Bronchial epithelial cell (primary cell): ENCODE measurements around the gene TFEB. TPM values are rescaled to one million over a fixed set of nuclear protein-coding genes. Genes with fewer than 3 reads are reported as not detected.
A peak's percentile ranks its signal among the peaks of the same experiment; 100 is the strongest.

ENCODE experiments used
- DNase-seq: peaks from one replicate; pipeline ENCODE4 v3.0.0-alpha.2; 2010; ENCODE audit warnings: low read depth
- FAIRE-seq: peaks from 2 replicates; lab custom pipeline; 2011; peaks lifted over from hg19 to GRCh38; lab: Jason Lieb, UNC
- H3K27me3 ChIP-seq: 2 replicates; pipeline ENCODE4 v1.5.1; 2011; ENCODE audit warnings: low read length; ENCODE audit not compliant: control insufficient read depth, insufficient read depth
- H3K36me3 ChIP-seq: 2 replicates; pipeline ENCODE4 v1.5.1; 2011; ENCODE audit warnings: low read length; ENCODE audit not compliant: control insufficient read depth, insufficient read depth
- H3K4me3 ChIP-seq: 2 replicates; pipeline ENCODE4 v1.5.1; 2011; ENCODE audit warnings: mild to moderate bottlenecking, low read depth, low read length, control low read depth
- total RNA-seq: library from RNA; depleted of rRNA; stranded (reverse); fragments of >200 nt; gene quantifications from 2 replicates; pipeline ENCODE4 v1.2.1, GENCODE V29; 2014
- TF ChIP-seq, protein P1 (sequence below): IDR thresholded peaks from 2 replicates; pipeline ENCODE4 v1.5.1; 2011; ENCODE audit warnings: mild to moderate bottlenecking, moderate library complexity, low read length, control low read depth, inconsistent platforms; ENCODE audit not compliant: insufficient read depth, severe bottlenecking

Gene TFEB
- total RNA-seq, 1 donor from 2014 or later, result 6.8 TPM

DNA sequence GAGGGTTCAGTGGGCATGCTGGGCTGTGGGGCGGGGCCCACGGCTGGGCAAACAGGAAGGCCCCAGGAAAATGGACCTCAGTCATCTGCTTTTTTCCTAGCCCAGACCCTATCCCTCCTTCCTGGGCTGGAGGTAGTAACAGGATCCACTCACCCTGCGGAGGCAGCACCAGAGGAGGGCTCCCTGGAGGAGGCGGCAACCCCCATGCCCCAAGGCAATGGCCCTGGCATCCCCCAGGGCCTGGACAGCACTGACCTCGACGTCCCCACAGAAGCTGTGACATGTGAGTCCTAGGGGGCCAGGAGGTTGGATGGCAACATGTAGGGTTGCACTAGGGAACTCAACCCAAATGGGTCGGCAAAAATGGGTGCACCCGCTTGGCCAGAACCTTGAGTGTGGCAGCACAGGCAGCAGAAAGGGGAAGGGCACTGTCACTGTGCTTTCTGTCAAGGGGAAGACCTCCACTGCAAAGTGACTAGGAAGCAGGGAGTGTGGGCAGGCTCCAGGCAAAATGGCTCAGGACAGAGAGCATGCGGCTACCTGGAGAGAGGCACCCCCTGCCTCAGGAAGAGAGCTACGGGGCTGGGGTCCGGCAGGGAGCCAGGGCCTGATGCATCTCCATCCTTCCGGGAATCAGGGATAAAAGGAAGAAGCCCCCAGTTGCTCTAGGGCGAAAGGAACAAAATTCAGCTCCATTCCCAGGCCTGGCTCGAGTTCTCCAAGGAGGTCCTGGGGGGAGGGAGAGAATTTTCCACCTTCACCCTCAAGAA lies 89.2 kb downstream of the TFEB start:
- Histone ChIP-seq H3K36me3 (peaks cover 34% of the 10 kb centered on the region), H3K27me3 (no peaks in the 10 kb centered on the region), H3K4me3 (no peak overlapping the region)
- DNase-seq (no peak), FAIRE-seq (no peak)
- TF ChIP-seq, protein P1, sequence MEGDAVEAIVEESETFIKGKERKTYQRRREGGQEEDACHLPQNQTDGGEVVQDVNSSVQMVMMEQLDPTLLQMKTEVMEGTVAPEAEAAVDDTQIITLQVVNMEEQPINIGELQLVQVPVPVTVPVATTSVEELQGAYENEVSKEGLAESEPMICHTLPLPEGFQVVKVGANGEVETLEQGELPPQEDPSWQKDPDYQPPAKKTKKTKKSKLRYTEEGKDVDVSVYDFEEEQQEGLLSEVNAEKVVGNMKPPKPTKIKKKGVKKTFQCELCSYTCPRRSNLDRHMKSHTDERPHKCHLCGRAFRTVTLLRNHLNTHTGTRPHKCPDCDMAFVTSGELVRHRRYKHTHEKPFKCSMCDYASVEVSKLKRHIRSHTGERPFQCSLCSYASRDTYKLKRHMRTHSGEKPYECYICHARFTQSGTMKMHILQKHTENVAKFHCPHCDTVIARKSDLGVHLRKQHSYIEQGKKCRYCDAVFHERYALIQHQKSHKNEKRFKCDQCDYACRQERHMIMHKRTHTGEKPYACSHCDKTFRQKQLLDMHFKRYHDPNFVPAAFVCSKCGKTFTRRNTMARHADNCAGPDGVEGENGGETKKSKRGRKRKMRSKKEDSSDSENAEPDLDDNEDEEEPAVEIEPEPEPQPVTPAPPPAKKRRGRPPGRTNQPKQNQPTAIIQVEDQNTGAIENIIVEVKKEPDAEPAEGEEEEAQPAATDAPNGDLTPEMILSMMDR, result no peak

DNA sequence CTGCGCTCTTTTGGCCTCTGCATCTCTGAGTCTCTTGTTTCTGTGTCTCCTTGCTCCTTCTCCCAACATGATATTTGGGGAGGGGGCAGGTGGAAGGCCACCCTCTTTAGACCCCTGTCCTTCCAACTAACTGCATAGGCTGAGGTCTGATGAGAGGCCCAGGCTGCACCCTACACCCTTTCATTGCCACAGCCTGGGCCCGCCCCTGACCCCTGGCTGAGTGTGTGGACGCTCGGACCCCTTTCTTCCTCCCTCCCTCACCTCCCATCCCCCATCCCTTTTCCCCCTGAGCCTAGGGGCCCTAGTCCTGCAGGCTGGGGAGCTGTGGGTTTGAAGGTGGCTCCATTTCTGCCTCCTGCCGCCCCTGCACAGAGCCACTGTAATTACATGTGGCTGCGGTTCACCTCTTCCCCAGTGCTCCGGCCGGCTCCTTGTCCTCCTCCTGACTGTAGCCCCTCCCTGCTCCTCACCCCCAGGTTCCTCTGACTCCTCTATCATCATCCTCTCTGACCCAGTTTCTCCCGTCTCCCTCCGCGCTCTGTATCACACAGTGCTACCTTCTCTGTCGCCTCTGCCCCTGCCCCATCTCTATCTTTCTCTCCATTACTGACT lies 90.3 kb downstream of the TFEB start:
- DNase-seq, result no peak
- H3K27me3 ChIP-seq, result no peaks in the 10 kb centered on the region
- H3K36me3 ChIP-seq, result peaks cover 30% of the 10 kb centered on the region
- H3K4me3 ChIP-seq, result no peak overlapping the region
- FAIRE-seq, result no peak
- TF ChIP-seq, protein P1, result no peak

DNA sequence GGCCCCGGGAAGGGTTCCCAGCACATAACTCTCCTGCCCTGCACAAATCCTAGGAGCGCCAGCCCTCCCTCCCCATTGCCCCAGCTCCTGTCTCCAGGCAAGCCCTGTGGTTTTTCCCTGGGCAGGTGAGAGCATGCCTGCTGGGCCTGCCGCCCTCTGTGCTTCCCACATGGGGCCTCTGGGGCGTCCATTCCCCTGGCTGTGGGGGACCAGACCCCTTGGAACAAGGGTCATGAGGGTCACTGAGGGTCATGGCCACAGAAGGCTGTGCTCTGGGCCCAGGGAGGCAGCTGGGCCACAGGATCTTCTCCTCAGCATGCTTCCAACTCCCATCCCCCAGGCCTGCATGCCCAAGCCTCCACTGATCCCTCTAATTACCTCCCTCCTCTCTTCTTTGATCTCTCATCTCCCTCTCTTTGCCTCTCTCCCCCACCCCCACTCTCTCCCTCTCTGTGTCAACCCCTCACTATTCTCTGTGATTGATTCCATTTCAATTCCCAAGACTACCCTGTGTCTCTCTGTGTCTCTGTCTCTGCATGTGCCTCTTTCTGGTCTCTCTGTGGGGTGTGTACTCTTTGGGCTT lies 91.0 kb downstream of the TFEB start:
- TF ChIP-seq, protein P1, result no peak
- H3K27me3 ChIP-seq, result no peaks in the 10 kb centered on the region
- H3K36me3 ChIP-seq, result peaks cover 29% of the 10 kb centered on the region
- FAIRE-seq (peak; percentile 60), DNase-seq (peak; percentile 61)
- no peak overlapping the region for H3K4me3 ChIP-seq

DNA sequence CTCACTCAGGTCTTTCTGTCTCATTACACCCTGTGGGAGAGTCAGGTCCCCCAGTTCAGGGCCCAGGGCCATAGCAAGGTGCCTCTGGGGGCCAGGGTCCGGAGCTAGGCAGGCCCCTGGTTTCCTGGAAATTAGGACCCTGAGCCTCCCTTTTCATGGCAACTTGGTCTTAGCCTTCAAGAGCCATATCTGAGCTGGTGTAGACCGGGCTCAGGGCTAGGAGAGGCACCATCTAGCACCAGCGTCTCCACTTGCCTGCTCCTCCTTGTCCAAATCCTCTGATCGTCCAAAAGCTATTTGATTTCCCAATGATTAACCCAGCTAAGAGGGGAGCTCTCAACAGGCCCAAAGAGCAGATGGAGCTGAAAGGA lies 91.5 kb downstream of the TFEB start:
- no peaks in the 10 kb centered on the region for H3K27me3 ChIP-seq
- TF ChIP-seq, protein P1, result no peak
- H3K4me3 ChIP-seq, result no peak overlapping the region
- DNase-seq, result no peak
- peak; percentile 60 for FAIRE-seq
- H3K36me3 ChIP-seq, result peaks cover 26% of the 10 kb centered on the region

DNA sequence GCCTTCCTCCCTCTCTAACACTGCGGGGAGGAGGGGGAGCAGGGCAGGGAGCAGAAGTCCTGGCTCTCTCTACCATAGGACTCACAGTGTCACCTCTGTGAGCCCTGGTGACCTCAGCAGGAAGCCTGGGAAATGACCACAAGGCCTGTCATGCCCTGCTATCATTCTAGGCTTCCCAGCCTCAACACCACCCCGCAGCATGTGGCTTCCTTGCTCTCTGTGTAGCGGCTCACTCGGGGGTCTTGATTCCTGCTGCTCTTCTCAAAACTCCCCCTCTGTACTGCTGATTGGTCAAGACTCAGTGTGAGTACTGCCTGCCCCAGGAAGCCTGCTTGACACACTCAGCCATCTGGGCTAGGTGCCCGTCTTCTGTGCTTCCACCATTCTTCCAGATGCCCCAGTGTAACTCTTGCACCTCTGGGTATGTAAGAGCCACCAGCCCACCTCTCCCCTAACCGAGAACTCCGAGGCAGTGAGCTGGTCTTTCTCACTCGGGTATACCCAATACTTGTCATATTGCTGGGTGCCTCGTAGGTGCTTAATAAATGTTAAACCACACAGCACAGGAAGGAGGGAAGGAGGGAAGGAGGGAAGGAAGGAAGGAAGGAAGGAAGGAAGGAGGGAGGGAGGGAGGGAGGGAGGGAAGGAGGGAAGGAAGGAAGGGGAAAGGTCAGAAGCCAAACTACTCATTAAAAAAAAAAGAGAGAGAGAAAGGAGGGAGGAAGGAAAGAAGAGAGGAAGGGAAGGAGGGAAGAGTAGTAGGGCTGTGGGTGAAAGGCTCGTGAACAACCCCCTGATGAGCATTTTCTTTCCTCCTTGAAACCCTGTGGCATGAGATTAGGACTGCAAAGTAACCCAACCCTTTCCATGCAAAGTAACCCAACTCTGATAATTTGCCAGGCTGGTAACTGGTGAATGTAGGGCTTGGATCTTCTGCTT lies 92.2 kb downstream of the TFEB start:
- DNase-seq (no peak), FAIRE-seq (no peak)
- TF ChIP-seq, protein P1, result no peak
- H3K4me3 ChIP-seq, result no peak overlapping the region
- no peaks in the 10 kb centered on the region for H3K27me3 ChIP-seq
- peaks cover 20% of the 10 kb centered on the region for H3K36me3 ChIP-seq
